LNCAP (cell line): ENCODE data around the gene CNOT1.

Experiments used
- CTCF ChIP-seq: fragments of 450-650 bp; IDR thresholded peaks from 2 replicates; pipeline ENCODE4 v1.5.1; 2017; ENCODE audit warnings: mild to moderate bottlenecking

CNOT1 gene

GRCh38 chr16:58495521-58496331 is 133.9 kb downstream of the CNOT1 start:
- TF ChIP-seq CTCF, result no peak

GRCh38 chr16:58494981-58495520 is 134.6 kb downstream of the CNOT1 start:
- peak; percentile 69 for TF ChIP-seq CTCF

- no peak for TF ChIP-seq CTCF
These were observed 135.7 kb downstream of the CNOT1 start for GRCh38 chr16:58493756-58494431.

- TF ChIP-seq CTCF, result no peak
These were observed 136.9 kb downstream of the CNOT1 start for GRCh38 chr16:58492735-58493134.

GRCh38 chr16:58492066-58492465 is 137.6 kb downstream of the CNOT1 start:
- TF ChIP-seq CTCF, result no peak

- TF ChIP-seq CTCF, result no peak
These were observed 139.6 kb downstream of the CNOT1 start for GRCh38 chr16:58490065-58490464.

- no peak for TF ChIP-seq CTCF
These were observed 141.1 kb downstream of the CNOT1 start for GRCh38 chr16:58488531-58488930.
